K562 (cell line): ENCODE measurements around the gene PEF1.

ENCODE experiments used
- CREB1 ChIP-seq, 2 experiments: sonication (generic) in 1 of 2; formaldehyde crosslinking in 1 of 2; IDR thresholded peaks; 2 replicates each; pipeline versions ENCODE4 v1.6.1 to v1.8.0; 2012 to 2022; ENCODE audit warnings: inconsistent platforms in 1 of 2, mild to moderate bottlenecking in 1 of 2, missing genetic modification reagents in 1 of 2, moderate library complexity in 1 of 2
- HCFC1 ChIP-seq: IDR thresholded peaks from 2 replicates; pipeline ENCODE4 v1.6.1; 2012; ENCODE audit warnings: low read depth, low read length, improper control_type of control experiment
- HOXB6 ChIP-seq: fragments of 250-450 bp; sonication (Bioruptor Pico); IDR thresholded peaks from 2 replicates; pipeline ENCODE4 v1.5.1; 2022; ENCODE audit warnings: mild to moderate bottlenecking, borderline replicate concordance
- HSF4 ChIP-seq: fragments of 250-450 bp; sonication (Bioruptor Pico); IDR thresholded peaks from 2 replicates; pipeline ENCODE4 v2.1.2; 2022; ENCODE audit warnings: mild to moderate bottlenecking, moderate library complexity, borderline replicate concordance
- MAZ ChIP-seq, 2 experiments: fragments of 450-650 bp in 1 of 2; sonication (generic) in 1 of 2; formaldehyde crosslinking; IDR thresholded peaks in 1 of 2; conservative IDR thresholded peaks in 1 of 2; 2 replicates each; pipeline versions ENCODE4 v1.4.0 to v1.5.0; 2020; ENCODE audit warnings: mild to moderate bottlenecking in 1 of 2, missing genetic modification reagents in 1 of 2
- NFIC ChIP-seq: fragments of 450-650 bp; IDR thresholded peaks from 2 replicates; pipeline ENCODE4 v1.6.1; 2017; ENCODE audit warnings: mild to moderate bottlenecking, inconsistent platforms
- POLR2AphosphoS5 ChIP-seq: IDR thresholded peaks from 2 replicates; pipeline ENCODE4 v1.6.1; 2011; ENCODE audit warnings: mild to moderate bottlenecking, low read depth, low read length, moderate library complexity; ENCODE audit not compliant: control insufficient read depth, insufficient read depth
- POLR2G ChIP-seq: fragments of 200-400 bp; formaldehyde crosslinking; IDR thresholded peaks from 2 replicates; pipeline ENCODE4 v1.6.1; 2017; ENCODE audit warnings: low read depth, mild to moderate bottlenecking, antibody characterized with exemption, low read length, moderate library complexity
- SREBF1 ChIP-seq: fragments of 150-350 bp; IDR thresholded peaks from 2 replicates; pipeline ENCODE4 v1.6.1; 2014; ENCODE audit warnings: antibody characterized with exemption, low read depth, low read length, borderline replicate concordance
- SRSF7 ChIP-seq: fragments of 200-400 bp; formaldehyde crosslinking; optimal IDR thresholded peaks from 2 replicates; pipeline ENCODE3; 2017; ENCODE audit warnings: mild to moderate bottlenecking, low read depth, low read length
- WHSC1 ChIP-seq: IDR thresholded peaks from one replicate; pipeline ENCODE4 v1.6.1; 2012; ENCODE audit warnings: low read length, control low read depth, inconsistent platforms
- YY1 ChIP-seq, 3 experiments: IDR thresholded peaks; 2 replicates each; pipeline ENCODE4 v1.6.1; 2011; ENCODE audit warnings: low read length in 2 of 3, mild to moderate bottlenecking in 2 of 3, moderate library complexity in 2 of 3, borderline replicate concordance in 1 of 3, control low read depth in 1 of 3, low read depth in 1 of 3; ENCODE audit not compliant: insufficient read depth in 3 of 3, insufficient replicate concordance in 2 of 3, control insufficient read depth in 1 of 3, insufficient read length in 1 of 3; ENCODE audit errors: extremely low read depth in 1 of 3
- TF ChIP-seq, protein P1 (sequence below), 3 experiments: IDR thresholded peaks in 2 of 3; conservative IDR thresholded peaks in 1 of 3; 2 replicates each; pipeline ENCODE4 v1.5.1; 2011 to 2012; ENCODE audit warnings: low read length in 3 of 3, mild to moderate bottlenecking in 3 of 3, control low read depth in 2 of 3, improper control_type of control experiment in 1 of 3, inconsistent platforms in 1 of 3, low read depth in 1 of 3, mixed read lengths in 1 of 3, moderate library complexity in 1 of 3; ENCODE audit not compliant: insufficient read depth in 2 of 3
- TF ChIP-seq, protein P2 (sequence below): fragments of 200-800 bp; sonication (Bioruptor generic); IDR thresholded peaks from 2 replicates; pipeline ENCODE4 v1.6.1; 2016; ENCODE audit warnings: missing genetic modification characterization, missing compliant biosample characterization

DNA sequence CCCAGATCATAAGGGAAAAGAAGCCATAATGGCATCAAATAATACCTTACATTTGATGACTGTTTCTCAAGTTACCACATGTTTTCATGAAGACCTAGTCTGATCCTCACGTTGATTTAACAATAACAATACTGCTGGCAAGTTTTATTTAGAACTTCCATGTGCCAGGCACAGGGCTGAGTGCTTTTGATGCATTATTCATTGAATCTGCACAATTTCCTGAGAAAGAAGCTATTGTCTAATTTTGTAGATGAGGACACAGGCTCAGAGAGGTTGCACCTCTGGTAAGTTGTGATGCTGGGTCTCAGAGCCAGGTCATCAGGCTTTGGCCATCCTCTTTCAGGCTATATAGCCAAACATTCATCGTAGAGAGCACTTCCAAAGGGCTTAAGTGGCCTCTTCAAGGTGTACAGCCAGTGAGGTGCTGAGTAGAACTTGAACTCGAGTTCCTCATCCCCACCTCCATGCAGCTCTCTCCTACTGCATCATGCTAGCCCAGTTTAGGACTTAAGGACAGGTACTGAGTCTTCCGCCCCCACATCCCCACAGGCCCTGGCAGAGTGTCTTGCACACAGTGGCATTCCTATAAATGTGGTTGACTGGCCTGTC, 8.3 kb upstream of the PEF1 start:
- TF ChIP-seq CREB1 (IDR thresholded peaks at IDR 0.05) = no peak
- no peak for TF ChIP-seq CREB1 (CRISPR knock-in tag; IDR thresholded peaks at IDR 0.05)
- no peak for TF ChIP-seq HCFC1
- TF ChIP-seq SRSF7 = no peak
- TF ChIP-seq, protein P1, sequence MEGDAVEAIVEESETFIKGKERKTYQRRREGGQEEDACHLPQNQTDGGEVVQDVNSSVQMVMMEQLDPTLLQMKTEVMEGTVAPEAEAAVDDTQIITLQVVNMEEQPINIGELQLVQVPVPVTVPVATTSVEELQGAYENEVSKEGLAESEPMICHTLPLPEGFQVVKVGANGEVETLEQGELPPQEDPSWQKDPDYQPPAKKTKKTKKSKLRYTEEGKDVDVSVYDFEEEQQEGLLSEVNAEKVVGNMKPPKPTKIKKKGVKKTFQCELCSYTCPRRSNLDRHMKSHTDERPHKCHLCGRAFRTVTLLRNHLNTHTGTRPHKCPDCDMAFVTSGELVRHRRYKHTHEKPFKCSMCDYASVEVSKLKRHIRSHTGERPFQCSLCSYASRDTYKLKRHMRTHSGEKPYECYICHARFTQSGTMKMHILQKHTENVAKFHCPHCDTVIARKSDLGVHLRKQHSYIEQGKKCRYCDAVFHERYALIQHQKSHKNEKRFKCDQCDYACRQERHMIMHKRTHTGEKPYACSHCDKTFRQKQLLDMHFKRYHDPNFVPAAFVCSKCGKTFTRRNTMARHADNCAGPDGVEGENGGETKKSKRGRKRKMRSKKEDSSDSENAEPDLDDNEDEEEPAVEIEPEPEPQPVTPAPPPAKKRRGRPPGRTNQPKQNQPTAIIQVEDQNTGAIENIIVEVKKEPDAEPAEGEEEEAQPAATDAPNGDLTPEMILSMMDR (IDR thresholded peaks at IDR 0.05 in 2 of 3, conservative IDR thresholded peaks at IDR 0.05 in 1 of 3; ENCODE audit: insufficient read depth in 2 of 3, low read depth in 1 of 3, low read length in 3 of 3) = no peak
- TF ChIP-seq SREBF1 = no peak
- TF ChIP-seq YY1 (IDR thresholded peaks at IDR 0.05; ENCODE audit: borderline replicate concordance in 1 of 3, control insufficient read depth in 1 of 3, extremely low read depth in 1 of 3, insufficient read depth in 3 of 3, insufficient read length in 1 of 3, insufficient replicate concordance in 2 of 3, low read depth in 1 of 3, low read length in 2 of 3) = no peak
- no peak for TF ChIP-seq NFIC
- no peak for TF ChIP-seq POLR2G
- TF ChIP-seq MAZ (CRISPR knock-in tag; conservative IDR thresholded peaks at IDR 0.05 in 1 of 2, IDR thresholded peaks at IDR 0.05 in 1 of 2) = no peak
- TF ChIP-seq, protein P2, sequence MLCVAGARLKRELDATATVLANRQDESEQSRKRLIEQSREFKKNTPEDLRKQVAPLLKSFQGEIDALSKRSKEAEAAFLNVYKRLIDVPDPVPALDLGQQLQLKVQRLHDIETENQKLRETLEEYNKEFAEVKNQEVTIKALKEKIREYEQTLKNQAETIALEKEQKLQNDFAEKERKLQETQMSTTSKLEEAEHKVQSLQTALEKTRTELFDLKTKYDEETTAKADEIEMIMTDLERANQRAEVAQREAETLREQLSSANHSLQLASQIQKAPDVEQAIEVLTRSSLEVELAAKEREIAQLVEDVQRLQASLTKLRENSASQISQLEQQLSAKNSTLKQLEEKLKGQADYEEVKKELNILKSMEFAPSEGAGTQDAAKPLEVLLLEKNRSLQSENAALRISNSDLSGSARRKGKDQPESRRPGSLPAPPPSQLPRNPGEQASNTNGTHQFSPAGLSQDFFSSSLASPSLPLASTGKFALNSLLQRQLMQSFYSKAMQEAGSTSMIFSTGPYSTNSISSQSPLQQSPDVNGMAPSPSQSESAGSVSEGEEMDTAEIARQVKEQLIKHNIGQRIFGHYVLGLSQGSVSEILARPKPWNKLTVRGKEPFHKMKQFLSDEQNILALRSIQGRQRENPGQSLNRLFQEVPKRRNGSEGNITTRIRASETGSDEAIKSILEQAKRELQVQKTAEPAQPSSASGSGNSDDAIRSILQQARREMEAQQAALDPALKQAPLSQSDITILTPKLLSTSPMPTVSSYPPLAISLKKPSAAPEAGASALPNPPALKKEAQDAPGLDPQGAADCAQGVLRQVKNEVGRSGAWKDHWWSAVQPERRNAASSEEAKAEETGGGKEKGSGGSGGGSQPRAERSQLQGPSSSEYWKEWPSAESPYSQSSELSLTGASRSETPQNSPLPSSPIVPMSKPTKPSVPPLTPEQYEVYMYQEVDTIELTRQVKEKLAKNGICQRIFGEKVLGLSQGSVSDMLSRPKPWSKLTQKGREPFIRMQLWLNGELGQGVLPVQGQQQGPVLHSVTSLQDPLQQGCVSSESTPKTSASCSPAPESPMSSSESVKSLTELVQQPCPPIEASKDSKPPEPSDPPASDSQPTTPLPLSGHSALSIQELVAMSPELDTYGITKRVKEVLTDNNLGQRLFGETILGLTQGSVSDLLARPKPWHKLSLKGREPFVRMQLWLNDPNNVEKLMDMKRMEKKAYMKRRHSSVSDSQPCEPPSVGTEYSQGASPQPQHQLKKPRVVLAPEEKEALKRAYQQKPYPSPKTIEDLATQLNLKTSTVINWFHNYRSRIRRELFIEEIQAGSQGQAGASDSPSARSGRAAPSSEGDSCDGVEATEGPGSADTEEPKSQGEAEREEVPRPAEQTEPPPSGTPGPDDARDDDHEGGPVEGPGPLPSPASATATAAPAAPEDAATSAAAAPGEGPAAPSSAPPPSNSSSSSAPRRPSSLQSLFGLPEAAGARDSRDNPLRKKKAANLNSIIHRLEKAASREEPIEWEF (CRISPR knock-in tag) = no peak
- no peak for TF ChIP-seq POLR2AphosphoS5
- TF ChIP-seq WHSC1 = no peak
- TF ChIP-seq HOXB6 (CRISPR knock-in tag) = no peak
- no peak for TF ChIP-seq HSF4
